ENCODE results near the gene CCDC148.
"Not testable (repeated sequence)": the region's sequence is repeated elsewhere in the genome, so short reads cannot be mapped to it uniquely, and the experiment has no call there.

The CCDC148 gene

GRCh38 chr2:158291544-158292180, 164.9 kb downstream of the CCDC148 start:
- no peak for DNase-seq (ENCODE audit: low read depth in 2 of 2)

- DNase-seq (ENCODE audit: low read depth in 2 of 2) = no peak
These were observed 166.3 kb downstream of the CCDC148 start for GRCh38 chr2:158290225-158290624.

GRCh38 chr2:158276619-158277471, 179.7 kb downstream of the CCDC148 start:
- no peak for DNase-seq (ENCODE audit: low read depth in 2 of 2)

- no peak for DNase-seq (ENCODE audit: low read depth in 2 of 2)
These were observed 182.8 kb downstream of the CCDC148 start for GRCh38 chr2:158273791-158274190.

GRCh38 chr2:158270536-158270935, 186.0 kb downstream of the CCDC148 start:
- DNase-seq (ENCODE audit: low read depth in 2 of 2) = no peak

- DNase-seq (ENCODE audit: low read depth in 2 of 2) = no peak
These were observed 187.4 kb downstream of the CCDC148 start for GRCh38 chr2:158269143-158269542.

- no peak for DNase-seq (ENCODE audit: low read depth in 2 of 2)
These were observed 190.4 kb downstream of the CCDC148 start for GRCh38 chr2:158266111-158266510.

- no peak for DNase-seq (ENCODE audit: low read depth in 2 of 2)
These were observed 201.3 kb downstream of the CCDC148 start for GRCh38 chr2:158255257-158255656.

GRCh38 chr2:158253170-158253569, 203.4 kb downstream of the CCDC148 start:
- no peak for DNase-seq (ENCODE audit: low read depth in 2 of 2)

GRCh38 chr2:158251356-158251755, 205.2 kb downstream of the CCDC148 start:
- no peak for DNase-seq (ENCODE audit: low read depth in 2 of 2)

GRCh38 chr2:158243392-158243791, 213.2 kb downstream of the CCDC148 start:
- DNase-seq (ENCODE audit: low read depth in 2 of 2) = no peak

GRCh38 chr2:158242280-158242679, 214.3 kb downstream of the CCDC148 start:
- DNase-seq (ENCODE audit: low read depth in 2 of 2) = no peak

- no peak for DNase-seq (ENCODE audit: low read depth in 2 of 2)
These were observed 215.6 kb downstream of the CCDC148 start for GRCh38 chr2:158240975-158241374.

GRCh38 chr2:158239271-158239670, 217.3 kb downstream of the CCDC148 start:
- DNase-seq (ENCODE audit: low read depth in 2 of 2) = no peak

- DNase-seq (ENCODE audit: low read depth in 2 of 2) = no peak
These were observed 222.1 kb downstream of the CCDC148 start for GRCh38 chr2:158234497-158234896.

- no peak for DNase-seq (ENCODE audit: low read depth in 2 of 2)
These were observed 224.1 kb downstream of the CCDC148 start for GRCh38 chr2:158232476-158232875.

- no peak for DNase-seq (ENCODE audit: low read depth in 2 of 2)
These were observed 227.5 kb downstream of the CCDC148 start for GRCh38 chr2:158228943-158229508.

GRCh38 chr2:158223066-158223465, 233.5 kb downstream of the CCDC148 start:
- DNase-seq (ENCODE audit: low read depth in 2 of 2) = not testable (repeated sequence)

- DNase-seq (ENCODE audit: low read depth in 2 of 2) = no peak
These were observed 235.2 kb downstream of the CCDC148 start for GRCh38 chr2:158221063-158222020.

- DNase-seq (ENCODE audit: low read depth in 2 of 2) = no peak
These were observed 239.0 kb downstream of the CCDC148 start for GRCh38 chr2:158217593-158217992.

GRCh38 chr2:158214431-158214830, 242.1 kb downstream of the CCDC148 start:
- DNase-seq (ENCODE audit: low read depth in 2 of 2) = no peak

GRCh38 chr2:158213773-158214172, 242.8 kb downstream of the CCDC148 start:
- DNase-seq (ENCODE audit: low read depth in 2 of 2) = no peak

Measured in stimulated activated CD8-positive, alpha-beta memory T cell treated with anti-CD3 and anti-CD28 coated beads, Interleukin-2, amount 100 ng/mL, for 1 hour (primary cell).